Measurements from ENCODE around the gene TBX2. TPM values are rescaled to one million over a fixed set of nuclear protein-coding genes. Genes with fewer than 3 reads are reported as not detected.
A peak's percentile ranks its signal among the peaks of the same experiment; 100 is the strongest.

Gene TBX2
- total RNA-seq, 1 donor from 2014 or later = 122 TPM

- intact Hi-C loops (cut with DNase I) = no loop called here
- TF ChIP-seq CTCF (IDR thresholded peaks at IDR 0.05) = no peak
- peak overlapping the region; percentile 90 for H3K27ac ChIP-seq
- H3K4me3 ChIP-seq = peak overlapping the region; percentile 73
- DNase-seq = peak; percentile 76
- ATAC-seq = no peak
- H3K4me1 ChIP-seq = peaks cover 33% of the 10 kb centered on the region
- H3K36me3 ChIP-seq = no peaks in the 10 kb centered on the region
- peaks cover 11% of the 10 kb centered on the region for H3K27me3 ChIP-seq
- no peaks in the 10 kb centered on the region for H3K9me3 ChIP-seq
Observed at GRCh38 chr17:61414141-61414935, 14.7 kb downstream of the TBX2 start.

DNA sequence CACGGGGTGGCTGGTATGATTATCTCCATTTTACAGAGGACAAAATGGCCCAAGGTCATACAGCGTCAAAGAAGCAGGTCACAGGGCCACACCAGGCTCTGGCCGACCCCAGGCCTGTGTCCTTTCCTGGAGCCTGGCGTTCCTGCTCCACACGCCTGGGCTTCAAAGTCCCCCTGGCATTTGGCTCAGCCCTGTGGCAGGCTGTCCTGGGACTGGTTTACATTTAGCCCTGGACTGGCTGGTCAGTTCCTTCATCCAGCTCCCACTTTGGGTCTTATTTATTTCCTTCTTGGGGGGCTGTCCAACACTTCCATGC is 15.3 kb downstream of the TBX2 start:
- H3K27me3 ChIP-seq = peaks cover 8% of the 10 kb centered on the region
- peak overlapping the region; percentile 90 for H3K27ac ChIP-seq
- intact Hi-C loops (cut with DNase I) = no loop called here
- H3K4me3 ChIP-seq = no peak overlapping the region
- no peaks in the 10 kb centered on the region for H3K36me3 ChIP-seq
- H3K9me3 ChIP-seq = no peaks in the 10 kb centered on the region
- no peak for TF ChIP-seq CTCF (IDR thresholded peaks at IDR 0.05)
- peaks cover 30% of the 10 kb centered on the region for H3K4me1 ChIP-seq
- ATAC-seq (no peak), DNase-seq (no peak)

- Histone ChIP-seq H3K9me3 (no peaks in the 10 kb centered on the region), H3K36me3 (no peaks in the 10 kb centered on the region), H3K27me3 (peaks cover 1% of the 10 kb centered on the region), H3K4me3 (no peak overlapping the region), H3K27ac (peak overlapping the region; percentile 90), H3K4me1 (peaks cover 23% of the 10 kb centered on the region)
- intact Hi-C loops (cut with DNase I) = no loop called here
- ATAC-seq (no peak), DNase-seq (no peak)
- TF ChIP-seq CTCF (IDR thresholded peaks at IDR 0.05) = no peak
Observed at GRCh38 chr17:61415374-61416210, 15.9 kb downstream of the TBX2 start.

- no peak overlapping the region for H3K4me3 ChIP-seq
- DNase-seq = no peak
Observed at GRCh38 chr17:61416211-61416539, 16.5 kb downstream of the TBX2 start.

More at GRCh38 chr17:61416211-61416539, 16.5 kb downstream of the TBX2 start:
- ATAC-seq = no peak
- H3K36me3 ChIP-seq = no peaks in the 10 kb centered on the region
- H3K27me3 ChIP-seq = no peaks in the 10 kb centered on the region
- H3K27ac ChIP-seq = peak overlapping the region; percentile 90
- no peaks in the 10 kb centered on the region for H3K9me3 ChIP-seq
- intact Hi-C loops (cut with DNase I) = no loop called here
- no peak for TF ChIP-seq CTCF (IDR thresholded peaks at IDR 0.05)
- peaks cover 21% of the 10 kb centered on the region for H3K4me1 ChIP-seq
